ENCODE data around the gene GMCL2. TPM values are rescaled to one million over a fixed set of nuclear protein-coding genes. Genes with fewer than 3 reads are reported as not detected.

GMCL2 gene
- total RNA-seq, 1 experiment from 2014 or later: not detected

DNA sequence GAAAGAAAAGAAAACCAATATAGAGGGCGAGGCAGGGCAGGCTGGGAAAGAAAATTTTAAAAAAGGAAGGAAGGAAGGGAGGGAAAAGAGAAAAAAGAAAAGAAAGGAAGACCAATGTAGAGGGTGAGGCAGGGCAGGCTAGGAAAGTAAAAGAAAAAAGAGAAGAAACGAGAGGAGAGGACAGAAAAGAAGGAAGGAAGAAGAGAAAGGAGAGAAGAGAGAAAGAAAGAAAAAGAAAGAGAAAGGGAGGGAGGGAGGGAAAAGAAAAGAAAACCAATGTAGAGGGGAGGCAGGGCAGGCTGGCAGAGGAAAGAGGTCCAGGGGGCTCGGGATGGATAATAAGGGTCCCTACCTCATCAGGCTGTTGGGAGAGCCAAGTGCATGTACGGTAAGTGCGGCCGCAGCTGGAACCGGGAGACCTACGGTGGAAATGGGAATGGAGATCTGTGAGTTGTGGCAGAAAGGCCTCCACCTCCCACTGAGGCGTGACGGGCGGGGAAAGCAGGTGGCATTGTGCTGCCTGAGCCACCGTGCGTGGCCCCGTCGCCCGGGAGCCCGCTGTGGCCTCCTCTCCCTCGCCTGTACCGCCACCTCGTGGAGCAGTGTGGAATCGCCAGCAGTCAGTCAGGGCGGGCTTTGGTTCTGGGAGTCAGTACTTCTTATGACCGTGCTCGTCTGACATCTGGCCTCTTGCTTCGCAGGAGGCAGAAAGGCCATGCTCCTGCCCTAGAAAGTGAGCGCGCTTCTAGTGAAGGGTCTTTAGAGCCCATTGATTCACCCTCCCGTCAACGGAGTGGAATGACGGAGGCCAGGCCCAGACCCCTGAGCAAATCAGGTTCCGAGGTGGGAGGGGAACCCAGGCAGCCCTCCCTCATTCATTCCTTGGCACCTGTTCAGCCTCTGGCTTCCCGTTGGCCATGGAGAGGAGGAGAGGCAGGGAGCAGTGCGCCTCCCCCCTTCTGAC, 23.1 kb downstream of the GMCL2 start:
- no peak overlapping the region for H2BK120ac ChIP-seq (ENCODE audit: low read depth, low read length, poor library complexity, severe bottlenecking)
- no CpG with 5 or more reads among the region's 33 CpGs for WGBS (ENCODE audit: extremely low coverage, insufficient read length, low lambda C conversion rate)
- H3K4ac ChIP-seq (ENCODE audit: low read depth, low read length): no peak overlapping the region
- H3K4me2 ChIP-seq (ENCODE audit: insufficient read depth, insufficient read length, low read length): peak overlapping the region; percentile 27
- H3T11ph ChIP-seq (ENCODE audit: low read length): no peak overlapping the region
- H3K9me3 ChIP-seq (ENCODE audit: control insufficient read depth, low read depth, low read length): no peaks in the 10 kb centered on the region
- H3K9ac ChIP-seq (ENCODE audit: extremely low read depth, insufficient read length, low read length): no peak overlapping the region
- no peak overlapping the region for H3K27ac ChIP-seq (ENCODE audit: insufficient read length, low read depth, low read length)
- no peak overlapping the region for H2BK5ac ChIP-seq (ENCODE audit: insufficient read length, low read length)
- H4K20me1 ChIP-seq (ENCODE audit: control insufficient read depth, insufficient read depth, insufficient read length): no peaks in the 10 kb centered on the region
- peaks cover 11% of the 10 kb centered on the region in 2 experiments for H3K4me1 Mint-ChIP-seq
- H4K91ac ChIP-seq (ENCODE audit: insufficient read length, low read depth, low read length): no peak overlapping the region
- H3K27ac Mint-ChIP-seq: no peak overlapping the region; a peak in 1 of 7 replicates
- H4K5ac ChIP-seq (ENCODE audit: insufficient read length, low read depth, low read length): no peak overlapping the region
- H3K23ac ChIP-seq (ENCODE audit: insufficient read length, low read depth, low read length): no peak overlapping the region
- H2BK15ac ChIP-seq (ENCODE audit: low read depth, low read length): no peak overlapping the region
- H3K4me1 ChIP-seq (ENCODE audit: insufficient read depth, low read length): no peaks in the 10 kb centered on the region
- no peak overlapping the region for H2BK20ac ChIP-seq (ENCODE audit: low read depth, low read length, poor library complexity, severe bottlenecking)
- no peaks in the 10 kb centered on the region; the same call in 1 of the 2 replicates for H3K27me3 ChIP-seq (ENCODE audit: insufficient read depth, low read length)
- no peak overlapping the region for H3K18ac ChIP-seq (ENCODE audit: insufficient read length, low read depth, low read length)
- peak; percentile 93 for DNase-seq
- no peaks in the 10 kb centered on the region for H3K79me1 ChIP-seq (ENCODE audit: insufficient read depth, low read depth, low read length, poor library complexity, severe bottlenecking)
- H3K36me3 Mint-ChIP-seq (ENCODE audit: insufficient read depth in 1 of 3, low read depth in 3 of 3): no peaks in the 10 kb centered on the region
- H3K9me3 Mint-ChIP-seq: no peaks in the 10 kb centered on the region
- peaks cover 3% of the 10 kb centered on the region for H3K23me2 ChIP-seq (ENCODE audit: insufficient read length, low read depth, low read length, poor library complexity, severe bottlenecking)
- no peak overlapping the region for H2AFZ ChIP-seq (ENCODE audit: low read length)
- no peak overlapping the region for H2AK5ac ChIP-seq (ENCODE audit: insufficient read length, low read length)
- peak; percentile 100 for TF ChIP-seq CTCF (conservative IDR thresholded peaks at IDR 0.05)
- H3K79me2 ChIP-seq (ENCODE audit: insufficient read depth, low read length): no peaks in the 10 kb centered on the region
- H3K4me3 Mint-ChIP-seq: peak overlapping the region; percentile 40 to 76
- no peak overlapping the region for H3K56ac ChIP-seq (ENCODE audit: insufficient read length, low read depth, low read length)
- H3K14ac ChIP-seq (ENCODE audit: insufficient read depth, low read length): no peak overlapping the region
- no peak overlapping the region for H4K8ac ChIP-seq (replicated peaks; ENCODE audit: insufficient read length, low read depth, low read length)
- peaks cover 32% of the 10 kb centered on the region for H3K27me3 Mint-ChIP-seq (ENCODE audit: low read depth)
- no peak overlapping the region for H2BK12ac ChIP-seq (ENCODE audit: insufficient read length, low read depth, low read length)

Data from H9 (cell line).